ENCODE results near the gene HTR1E.

HTR1E gene

GRCh38 chr6:86942769-86943516, 5.6 kb downstream of the HTR1E start:
- H3K4me1 ChIP-seq (ENCODE audit: control insufficient read depth, insufficient read depth, low read length): no peaks in the 10 kb centered on the region
- H3K9ac ChIP-seq (ENCODE audit: low read length in 2 of 2): no peak overlapping the region
- no peak overlapping the region for H3K27ac ChIP-seq (ENCODE audit: low read length)
- H3K36me3 ChIP-seq (ENCODE audit: control insufficient read depth in 2 of 2, insufficient read depth in 2 of 2, low read length in 2 of 2): no peaks in the 10 kb centered on the region
- peaks cover under 1 to 10% of the 10 kb centered on the region in 2 donors for H3K27me3 ChIP-seq (ENCODE audit: control insufficient read depth in 1 of 2, insufficient read depth in 2 of 2, low read length in 2 of 2)
- no peaks in the 10 kb centered on the region for H3K9me3 ChIP-seq (ENCODE audit: control insufficient read depth in 2 of 2, low read length in 2 of 2)
- H3K4me3 ChIP-seq (ENCODE audit: low read length in 2 of 2): no peak overlapping the region

- Histone ChIP-seq H3K4me3 (ENCODE audit: low read length in 2 of 2) (no peak overlapping the region), H3K27ac (ENCODE audit: low read length) (no peak overlapping the region), H3K4me1 (ENCODE audit: control insufficient read depth, insufficient read depth, low read length) (no peaks in the 10 kb centered on the region), H3K9ac (ENCODE audit: low read length in 2 of 2) (no peak overlapping the region), H3K36me3 (ENCODE audit: control insufficient read depth in 2 of 2, insufficient read depth in 2 of 2, low read length in 2 of 2) (no peaks in the 10 kb centered on the region), H3K27me3 (ENCODE audit: control insufficient read depth in 1 of 2, insufficient read depth in 2 of 2, low read length in 2 of 2) (peaks cover 0 to 2% of the 10 kb centered on the region in 2 donors), H3K9me3 (ENCODE audit: control insufficient read depth in 2 of 2, low read length in 2 of 2) (no peaks in the 10 kb centered on the region)
Measured at GRCh38 chr6:86943819-86944407, 6.6 kb downstream of the HTR1E start.

- Histone ChIP-seq H3K9ac (ENCODE audit: low read length in 2 of 2) (no peak overlapping the region), H3K36me3 (ENCODE audit: control insufficient read depth in 2 of 2, insufficient read depth in 2 of 2, low read length in 2 of 2) (no peaks in the 10 kb centered on the region), H3K9me3 (ENCODE audit: control insufficient read depth in 2 of 2, low read length in 2 of 2) (no peaks in the 10 kb centered on the region), H3K4me1 (ENCODE audit: control insufficient read depth, insufficient read depth, low read length) (no peaks in the 10 kb centered on the region), H3K27ac (ENCODE audit: low read length) (no peak overlapping the region), H3K27me3 (ENCODE audit: control insufficient read depth in 1 of 2, insufficient read depth in 2 of 2, low read length in 2 of 2) (no peaks in the 10 kb centered on the region), H3K4me3 (ENCODE audit: low read length in 2 of 2) (no peak overlapping the region)
Measured at GRCh38 chr6:86949771-86950170, 12.4 kb downstream of the HTR1E start.

GRCh38 chr6:86952991-86953390, 15.7 kb downstream of the HTR1E start:
- no peak overlapping the region for H3K9ac ChIP-seq (ENCODE audit: low read length in 2 of 2)
- H3K4me3 ChIP-seq (ENCODE audit: low read length in 2 of 2): no peak overlapping the region
- no peaks in the 10 kb centered on the region for H3K27me3 ChIP-seq (ENCODE audit: control insufficient read depth in 1 of 2, insufficient read depth in 2 of 2, low read length in 2 of 2)
- no peaks in the 10 kb centered on the region for H3K36me3 ChIP-seq (ENCODE audit: control insufficient read depth in 2 of 2, insufficient read depth in 2 of 2, low read length in 2 of 2)
- no peaks in the 10 kb centered on the region for H3K4me1 ChIP-seq (ENCODE audit: control insufficient read depth, insufficient read depth, low read length)
- no peaks in the 10 kb centered on the region for H3K9me3 ChIP-seq (ENCODE audit: control insufficient read depth in 2 of 2, low read length in 2 of 2)
- no peak overlapping the region for H3K27ac ChIP-seq (ENCODE audit: low read length)

- Histone ChIP-seq H3K9me3 (ENCODE audit: control insufficient read depth in 2 of 2, low read length in 2 of 2) (no peaks in the 10 kb centered on the region), H3K4me3 (ENCODE audit: low read length in 2 of 2) (no peak overlapping the region), H3K36me3 (ENCODE audit: control insufficient read depth in 2 of 2, insufficient read depth in 2 of 2, low read length in 2 of 2) (no peaks in the 10 kb centered on the region), H3K4me1 (ENCODE audit: control insufficient read depth, insufficient read depth, low read length) (no peaks in the 10 kb centered on the region), H3K27me3 (ENCODE audit: control insufficient read depth in 1 of 2, insufficient read depth in 2 of 2, low read length in 2 of 2) (no peaks in the 10 kb centered on the region), H3K9ac (ENCODE audit: low read length in 2 of 2) (no peak overlapping the region), H3K27ac (ENCODE audit: low read length) (no peak overlapping the region)
Measured at GRCh38 chr6:86959656-86960055, 22.3 kb downstream of the HTR1E start.

GRCh38 chr6:86961455-86962200, 24.3 kb downstream of the HTR1E start:
- Histone ChIP-seq H3K9me3 (ENCODE audit: control insufficient read depth in 2 of 2, low read length in 2 of 2) (no peaks in the 10 kb centered on the region), H3K4me1 (ENCODE audit: control insufficient read depth, insufficient read depth, low read length) (no peaks in the 10 kb centered on the region), H3K4me3 (ENCODE audit: low read length in 2 of 2) (no peak overlapping the region), H3K27ac (ENCODE audit: low read length) (no peak overlapping the region), H3K36me3 (ENCODE audit: control insufficient read depth in 2 of 2, insufficient read depth in 2 of 2, low read length in 2 of 2) (no peaks in the 10 kb centered on the region), H3K9ac (ENCODE audit: low read length in 2 of 2) (no peak overlapping the region), H3K27me3 (ENCODE audit: control insufficient read depth in 1 of 2, insufficient read depth in 2 of 2, low read length in 2 of 2) (no peaks in the 10 kb centered on the region)

- Histone ChIP-seq H3K9ac (ENCODE audit: low read length in 2 of 2) (no peak overlapping the region), H3K9me3 (ENCODE audit: control insufficient read depth in 2 of 2, low read length in 2 of 2) (no peaks in the 10 kb centered on the region), H3K4me1 (ENCODE audit: control insufficient read depth, insufficient read depth, low read length) (no peaks in the 10 kb centered on the region), H3K4me3 (ENCODE audit: low read length in 2 of 2) (no peak overlapping the region), H3K36me3 (ENCODE audit: control insufficient read depth in 2 of 2, insufficient read depth in 2 of 2, low read length in 2 of 2) (no peaks in the 10 kb centered on the region), H3K27ac (ENCODE audit: low read length) (no peak overlapping the region), H3K27me3 (ENCODE audit: control insufficient read depth in 1 of 2, insufficient read depth in 2 of 2, low read length in 2 of 2) (no peaks in the 10 kb centered on the region)
Measured at GRCh38 chr6:86963352-86963751, 26.0 kb downstream of the HTR1E start.

GRCh38 chr6:86964029-86964579, 26.8 kb downstream of the HTR1E start:
- Histone ChIP-seq H3K9ac (ENCODE audit: low read length in 2 of 2) (no peak overlapping the region), H3K27me3 (ENCODE audit: control insufficient read depth in 1 of 2, insufficient read depth in 2 of 2, low read length in 2 of 2) (no peaks in the 10 kb centered on the region), H3K4me1 (ENCODE audit: control insufficient read depth, insufficient read depth, low read length) (no peaks in the 10 kb centered on the region), H3K4me3 (ENCODE audit: low read length in 2 of 2) (no peak overlapping the region), H3K9me3 (ENCODE audit: control insufficient read depth in 2 of 2, low read length in 2 of 2) (no peaks in the 10 kb centered on the region), H3K27ac (ENCODE audit: low read length) (no peak overlapping the region), H3K36me3 (ENCODE audit: control insufficient read depth in 2 of 2, insufficient read depth in 2 of 2, low read length in 2 of 2) (no peaks in the 10 kb centered on the region)

- Histone ChIP-seq H3K9ac (ENCODE audit: low read length in 2 of 2) (no peak overlapping the region), H3K36me3 (ENCODE audit: control insufficient read depth in 2 of 2, insufficient read depth in 2 of 2, low read length in 2 of 2) (no peaks in the 10 kb centered on the region), H3K27me3 (ENCODE audit: control insufficient read depth in 1 of 2, insufficient read depth in 2 of 2, low read length in 2 of 2) (no peaks in the 10 kb centered on the region), H3K27ac (ENCODE audit: low read length) (no peak overlapping the region), H3K9me3 (ENCODE audit: control insufficient read depth in 2 of 2, low read length in 2 of 2) (no peaks in the 10 kb centered on the region), H3K4me3 (ENCODE audit: low read length in 2 of 2) (no peak overlapping the region), H3K4me1 (ENCODE audit: control insufficient read depth, insufficient read depth, low read length) (no peaks in the 10 kb centered on the region)
Measured at GRCh38 chr6:86966271-86966670, 28.9 kb downstream of the HTR1E start.

- H3K36me3 ChIP-seq (ENCODE audit: control insufficient read depth in 2 of 2, insufficient read depth in 2 of 2, low read length in 2 of 2): no peaks in the 10 kb centered on the region
- no peaks in the 10 kb centered on the region for H3K9me3 ChIP-seq (ENCODE audit: control insufficient read depth in 2 of 2, low read length in 2 of 2)
- H3K27ac ChIP-seq (ENCODE audit: low read length): no peak overlapping the region
- no peak overlapping the region for H3K4me3 ChIP-seq (ENCODE audit: low read length in 2 of 2)
- H3K4me1 ChIP-seq (ENCODE audit: control insufficient read depth, insufficient read depth, low read length): no peaks in the 10 kb centered on the region
- no peak overlapping the region for H3K9ac ChIP-seq (ENCODE audit: low read length in 2 of 2)
- H3K27me3 ChIP-seq (ENCODE audit: control insufficient read depth in 1 of 2, insufficient read depth in 2 of 2, low read length in 2 of 2): no peaks in the 10 kb centered on the region
Measured at GRCh38 chr6:86969573-86969972, 32.2 kb downstream of the HTR1E start.

Measured in stomach smooth muscle (tissue), 2 donors.